K562 (cell line): ENCODE results near the gene SEZ6. TPM values are rescaled to one million over a fixed set of nuclear protein-coding genes. Genes with fewer than 3 reads are reported as not detected.

Experiments used
- CREB3 ChIP-seq: fragments of 450-650 bp; conservative IDR thresholded peaks from 2 replicates; pipeline ENCODE4 v1.6.1; 2016; ENCODE audit warnings: missing genetic modification characterization, low read depth, mild to moderate bottlenecking, missing compliant biosample characterization, moderate library complexity
- DPF2 ChIP-seq: fragments of 450-650 bp; IDR thresholded peaks from 2 replicates; pipeline ENCODE4 v1.6.1; 2016
- EHMT2 ChIP-seq: fragments of 450-650 bp; IDR thresholded peaks from 2 replicates; pipeline ENCODE4 v1.6.1; 2018; ENCODE audit warnings: antibody characterized with exemption
- ETV1 ChIP-seq: fragments of 450-650 bp; conservative IDR thresholded peaks from 2 replicates; pipeline ENCODE4 v1.6.1; 2016; ENCODE audit warnings: missing genetic modification characterization, control low read depth, low read depth, missing compliant biosample characterization
- GATA2 ChIP-seq: sonication (generic); formaldehyde crosslinking; IDR thresholded peaks from 2 replicates; pipeline ENCODE4 v1.4.0; 2020; ENCODE audit warnings: mild to moderate bottlenecking, missing genetic modification reagents
- HNRNPK ChIP-seq: fragments of 200-400 bp; formaldehyde crosslinking; IDR thresholded peaks from one replicate; pipeline ENCODE4 v1.6.1; 2018; ENCODE audit warnings: mild to moderate bottlenecking, low read depth, low read length; ENCODE audit not compliant: poor library complexity, severe bottlenecking
- HOMEZ ChIP-seq: fragments of 250-450 bp; sonication (Bioruptor Pico); IDR thresholded peaks from 2 replicates; pipeline ENCODE4 v1.4.0; 2020; ENCODE audit warnings: mild to moderate bottlenecking, moderate library complexity
- ID3 ChIP-seq, 2 experiments: fragments of 250-450 bp in 1 of 2; fragments of 450-650 bp in 1 of 2; sonication (Bioruptor Pico) in 1 of 2; IDR thresholded peaks; 2 replicates each; pipeline versions ENCODE4 v1.6.1 to v1.8.0; 2016 to 2021; ENCODE audit warnings: mild to moderate bottlenecking in 2 of 2, moderate library complexity in 2 of 2, missing compliant biosample characterization in 1 of 2, missing genetic modification characterization in 1 of 2
- LARP7 ChIP-seq: fragments of 450-650 bp; IDR thresholded peaks from 2 replicates; pipeline ENCODE4 v1.6.1; 2016
- MCM7 ChIP-seq, 2 experiments: fragments of 450-650 bp; IDR thresholded peaks; 2 replicates each; pipeline ENCODE4 v1.6.1; 2016 to 2018
- MECOM ChIP-seq: fragments of 250-450 bp; sonication (Bioruptor Pico); IDR thresholded peaks from 2 replicates; pipeline ENCODE4 v1.8.0; 2022; ENCODE audit warnings: inconsistent platforms
- RBFOX2 ChIP-seq: fragments of 200-400 bp; formaldehyde crosslinking; IDR thresholded peaks from 2 replicates; pipeline ENCODE4 v1.6.1; 2017; ENCODE audit warnings: low read depth, mild to moderate bottlenecking, low read length, moderate library complexity
- RNF2 ChIP-seq: sonication (generic); IDR thresholded peaks from 2 replicates; pipeline ENCODE4 v1.6.1; 2016
- SMARCB1 ChIP-seq: IDR thresholded peaks from 2 replicates; pipeline ENCODE4 v1.6.1; 2011; ENCODE audit warnings: improper control_type of control experiment, low read depth; ENCODE audit not compliant: insufficient read length
- SMARCE1 ChIP-seq: fragments of 450-650 bp; IDR thresholded peaks from 2 replicates; pipeline ENCODE4 v1.7.1; 2016; ENCODE audit warnings: mild to moderate bottlenecking
- STAG1 ChIP-seq: sonication (generic); formaldehyde crosslinking; IDR thresholded peaks from 2 replicates; pipeline ENCODE4 v1.5.0; 2020; ENCODE audit warnings: missing genetic modification reagents, borderline replicate concordance
- TCF3 ChIP-seq: sonication (generic); formaldehyde crosslinking; IDR thresholded peaks from 2 replicates; pipeline ENCODE4 v1.4.0; 2020; ENCODE audit warnings: mild to moderate bottlenecking, missing genetic modification reagents
- ZBTB1 ChIP-seq: sonication (generic); formaldehyde crosslinking; IDR thresholded peaks from 2 replicates; pipeline ENCODE4 v1.8.1; 2023; ENCODE audit warnings: missing genetic modification reagents, low read depth, mild to moderate bottlenecking, borderline replicate concordance
- ZBTB33 ChIP-seq: sonication (generic); formaldehyde crosslinking; IDR thresholded peaks from 2 replicates; pipeline ENCODE4 v1.8.1; 2023; ENCODE audit warnings: mild to moderate bottlenecking, missing genetic modification reagents
- ZNF239 ChIP-seq: fragments of 250-450 bp; sonication (Bioruptor Pico); IDR thresholded peaks from 2 replicates; pipeline ENCODE4 v1.4.0; 2020; ENCODE audit warnings: mild to moderate bottlenecking
- ZNF41 ChIP-seq: fragments of 250-450 bp; sonication (Bioruptor Pico); conservative IDR thresholded peaks from 2 replicates; pipeline ENCODE4 v1.4.0; 2020; ENCODE audit warnings: mild to moderate bottlenecking
- ZNF436 ChIP-seq: fragments of 250-450, 450-650 bp; sonication (Bioruptor Pico); formaldehyde crosslinking; IDR thresholded peaks from 2 replicates; pipeline ENCODE4 v1.7.0; 2020; ENCODE audit warnings: mild to moderate bottlenecking
- ZNF584 ChIP-seq: fragments of 200-800 bp; sonication (Bioruptor generic); IDR thresholded peaks from 2 replicates; pipeline ENCODE4 v1.6.1; 2016; ENCODE audit warnings: low read depth, mild to moderate bottlenecking, missing genetic modification characterization, missing compliant biosample characterization
- ZNF764 ChIP-seq: fragments of 250-450 bp; sonication (Bioruptor Pico); IDR thresholded peaks from 2 replicates; pipeline ENCODE4 v1.4.0; 2020; ENCODE audit warnings: low read depth, mild to moderate bottlenecking, moderate library complexity
- polyA plus RNA-seq, 8 experiments: library from polyadenylated mRNA; depleted of rRNA in 4 of 8; stranded (reverse) in 5 of 8; unstranded in 3 of 8; fragments of >200 nt; fragmentation: Nextera tagmentation in 2 of 8; fragmentation: Illumina TruSeq in 1 of 8; extraction: Ambion mirVana in 2 of 8; extraction: Trizol in 1 of 8; gene quantifications; 2 replicates each; pipeline versions ENCODE4 v1.2.1 to v1.2.3, GENCODE V29; 2011 to 2014; ENCODE audit warnings: inconsistent platforms in 1 of 8, missing spikeins in 1 of 8
- total RNA-seq, 7 experiments: library from RNA; depleted of rRNA in 6 of 7; stranded (reverse); fragments of >200 nt in 6 of 7; fragmentation: Illumina TruSeq in 2 of 7; extraction: Trizol in 2 of 7; gene quantifications; 2 replicates each; pipeline versions ENCODE4 v1.2.1 to v1.2.3, GENCODE V29; 2011 to 2021; ENCODE audit warnings: low replicate concordance in 1 of 7

SEZ6 gene
- total and polyA plus RNA-seq, 9 of the 15 experiments (the other 6 are each of a cell fraction or from before 2014, with no cell fraction given) = not detected

- TF ChIP-seq HOMEZ = no peak
- TF ChIP-seq DPF2 = peak; percentile 70
- TF ChIP-seq MECOM = no peak
- TF ChIP-seq ZNF41 (CRISPR knock-in tag) = no peak
- TF ChIP-seq ID3 (CRISPR knock-in tag; IDR thresholded peaks at IDR 0.05) = no peak
- TF ChIP-seq ID3 (tag; IDR thresholded peaks at IDR 0.05) = peak; percentile 95
- TF ChIP-seq GATA2 (CRISPR knock-in tag) = no peak
- peak; percentile 6; the same call in 1 of the 2 replicates for TF ChIP-seq TCF3 (CRISPR knock-in tag)
- peak; percentile 97 for TF ChIP-seq EHMT2
- peak; percentile 62 for TF ChIP-seq RBFOX2
- TF ChIP-seq ZNF436 (CRISPR knock-in tag) = no peak
- TF ChIP-seq ZNF239 (CRISPR knock-in tag) = peak; percentile 75
- no peak for TF ChIP-seq HNRNPK
- peak; percentile 96 for TF ChIP-seq ZNF584
- no peak for TF ChIP-seq SMARCB1
- TF ChIP-seq SMARCE1 = no peak
- peak; percentile 48; the same call in 1 of the 2 replicates for TF ChIP-seq ETV1 (tag)
- no peak for TF ChIP-seq ZNF764
- peak; percentile 83; the same call in 1 of the 2 replicates for TF ChIP-seq CREB3
- no peak for TF ChIP-seq ZBTB1
- peak; percentile 62; the same call in 1 of the 2 replicates for TF ChIP-seq RNF2
- 0 out of 2 replicates have a peak, but pooled peaks have one; percentile 15 for TF ChIP-seq ZBTB33 (CRISPR knock-in tag)
- no peak for TF ChIP-seq STAG1 (CRISPR knock-in tag)
- no peak for TF ChIP-seq MCM7 (IDR thresholded peaks at IDR 0.05)
- TF ChIP-seq LARP7 = no peak
Observed at GRCh38 chr17:28951991-28952975, 53.5 kb downstream of the SEZ6 start (continued).
